Upper lobe of left lung (tissue), 6 donors: ENCODE results near the gene GSG1L2. TPM values are rescaled to one million over a fixed set of nuclear protein-coding genes. Genes with fewer than 3 reads are reported as not detected.
"Not testable (repeated sequence)": the region's sequence is repeated elsewhere in the genome, so short reads cannot be mapped to it uniquely, and the experiment has no call there.

Source experiments
- ATAC-seq, 2 donors: fragments of 200-7000 bp; cut with Tn5 transposase; one replicate each; pipeline ENCODE4 v1.9.1; 2022; ENCODE audit warnings: mild to moderate bottlenecking in 2 of 2, moderate library complexity in 2 of 2; ENCODE audit not compliant: low FRiP score in 2 of 2
- DNase-seq, 2 donors: peaks; one replicate each; pipeline ENCODE4 v3.0.0-alpha.2; 2019 to 2020
- H3K27ac ChIP-seq, 4 donors: fragments of 200-600 bp; sonication (generic); one replicate each; pipeline ENCODE4 v1.5.1; 2016 to 2019
- H3K27me3 ChIP-seq, 4 donors: fragments of 200-600 bp; sonication (generic); one replicate each; pipeline ENCODE4 v1.5.1; 2017 to 2019
- H3K36me3 ChIP-seq, 4 donors: fragments of 200-600 bp; sonication (generic); one replicate each; pipeline ENCODE4 v1.5.1; 2016 to 2019
- H3K4me1 ChIP-seq, 4 donors: fragments of 200-600 bp; sonication (generic); one replicate each; pipeline ENCODE4 v1.5.1; 2018 to 2019
- H3K4me3 ChIP-seq, 4 donors: fragments of 200-600 bp; sonication (generic); one replicate each; pipeline ENCODE4 v1.5.1; 2017 to 2019; ENCODE audit warnings: mild to moderate bottlenecking in 2 of 4, moderate library complexity in 1 of 4
- H3K9me3 ChIP-seq, 4 donors: fragments of 200-600 bp; sonication (generic); one replicate each; pipeline ENCODE4 v1.5.1; 2018 to 2019
- CTCF ChIP-seq, 6 experiments: fragments of 450-650 bp in 4 of 6; fragments of 200-600 bp in 2 of 6; sonication (generic) in 2 of 6; IDR thresholded peaks; one replicate each; pipeline ENCODE4 v1.5.1; 2016 to 2019; ENCODE audit warnings: antibody characterized with exemption in 6 of 6
- EP300 ChIP-seq, 4 donors: sonication (generic); formaldehyde crosslinking; IDR thresholded peaks; one replicate each; pipeline ENCODE4 v1.5.1; 2017; ENCODE audit warnings: antibody characterized with exemption in 4 of 4, control low read depth in 2 of 4
- POLR2A ChIP-seq, 4 donors: fragments of 450-650 bp; IDR thresholded peaks; one replicate each; pipeline ENCODE4 v1.5.1; 2016 to 2017; ENCODE audit warnings: antibody characterized with exemption in 4 of 4, mild to moderate bottlenecking in 2 of 4
- POLR2AphosphoS5 ChIP-seq, 2 donors: sonication (generic); formaldehyde crosslinking; IDR thresholded peaks; one replicate each; pipeline ENCODE4 v1.5.1; 2017; ENCODE audit warnings: antibody characterized with exemption in 2 of 2
- WGBS, 2 donors: methylation state at CpG; one replicate each; pipeline ENCODE4 v1.1.5; 2017 to 2018; 5-methylcytosine and 5-hydroxymethylcytosine counted together
- total RNA-seq, 6 donors: library from RNA; depleted of rRNA in 4 of 6; stranded (reverse); fragments of >200 nt in 4 of 6; gene quantifications; one replicate each; pipeline versions ENCODE4 v1.1.0 to v1.2.1, GENCODE V29; 2016 to 2021
- donor health status: DM: no; HTN: no; CAD: no; lungs with moderate emphysema.
- donor health status: DM: no; HTN: yes; CAD: no; lungs with severe emphysema.

Gene GSG1L2
- total RNA-seq, 6 donors from 2014 or later = not detected

- H3K27me3 ChIP-seq = no peaks in the 10 kb centered on the region
- no peak overlapping the region for H3K4me3 ChIP-seq
- no peak overlapping the region for H3K27ac ChIP-seq
- no peaks in the 10 kb centered on the region for H3K36me3 ChIP-seq
- H3K4me1 ChIP-seq = no peaks in the 10 kb centered on the region
- DNase-seq (no peak), ATAC-seq (no peak)
- no peaks in the 10 kb centered on the region for H3K9me3 ChIP-seq
- no peak for TF ChIP-seq CTCF (IDR thresholded peaks at IDR 0.05)
- no peak for TF ChIP-seq POLR2A (IDR thresholded peaks at IDR 0.05)
- TF ChIP-seq EP300 (IDR thresholded peaks at IDR 0.05) = no peak
- TF ChIP-seq POLR2AphosphoS5 (IDR thresholded peaks at IDR 0.05) = no peak
- WGBS, 2 donors = 85 to 88% methylated on average over 4 of the region's 4 CpGs
These were observed 31.6 kb downstream of the GSG1L2 start for GRCh38 chr17:9790316-9790715.

DNA sequence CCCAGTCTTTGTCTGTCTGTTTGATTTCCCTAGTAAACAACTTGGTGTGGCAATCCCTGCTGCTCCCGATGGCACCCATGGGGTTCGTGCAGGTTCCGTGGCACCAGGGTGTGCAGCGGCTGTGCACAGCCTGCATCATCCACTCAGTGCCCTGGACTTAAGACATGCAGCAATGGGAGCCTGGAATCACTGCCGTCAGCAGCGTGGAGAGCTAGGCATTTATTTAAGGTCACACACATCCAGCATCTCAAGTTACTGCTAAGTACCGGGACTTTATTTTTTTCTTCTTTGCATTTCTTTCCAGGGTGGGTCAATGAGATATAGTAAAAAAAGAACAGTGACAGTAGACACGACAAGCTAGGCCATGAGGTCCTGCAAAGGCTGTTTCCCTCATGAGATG, 33.3 kb downstream of the GSG1L2 start:
- H3K4me1 ChIP-seq = no peaks in the 10 kb centered on the region
- no peak overlapping the region for H3K4me3 ChIP-seq
- no peaks in the 10 kb centered on the region for H3K27me3 ChIP-seq
- DNase-seq (no peak), ATAC-seq (no peak)
- no peaks in the 10 kb centered on the region for H3K9me3 ChIP-seq
- no peak overlapping the region for H3K27ac ChIP-seq
- no peak for TF ChIP-seq POLR2A (IDR thresholded peaks at IDR 0.05)
- TF ChIP-seq CTCF (IDR thresholded peaks at IDR 0.05) = no peak
- no peak for TF ChIP-seq POLR2AphosphoS5 (IDR thresholded peaks at IDR 0.05)
- no peak for TF ChIP-seq EP300 (IDR thresholded peaks at IDR 0.05)
- WGBS, 2 donors = 69 to 77% methylated on average over 8 of the region's 8 CpGs
- no peaks in the 10 kb centered on the region for H3K36me3 ChIP-seq

- Histone ChIP-seq H3K27me3 (no peaks in the 10 kb centered on the region), H3K27ac (no peak overlapping the region), H3K4me1 (no peaks in the 10 kb centered on the region), H3K4me3 (no peak overlapping the region), H3K36me3 (no peaks in the 10 kb centered on the region), H3K9me3 (no peaks in the 10 kb centered on the region)
- TF ChIP-seq POLR2A (IDR thresholded peaks at IDR 0.05) (no peak), POLR2AphosphoS5 (IDR thresholded peaks at IDR 0.05) (no peak), EP300 (IDR thresholded peaks at IDR 0.05) (no peak), CTCF (IDR thresholded peaks at IDR 0.05) (no peak)
- WGBS, 2 donors = 96 to 98% methylated on average over 2 of the region's 2 CpGs
- no peak for ATAC-seq
- DNase-seq = no peak
These were observed 37.3 kb downstream of the GSG1L2 start for GRCh38 chr17:9784544-9784943.

- H3K27ac ChIP-seq, H3K9me3 ChIP-seq, DNase-seq, H3K4me1 ChIP-seq, H3K36me3 ChIP-seq, H3K27me3 ChIP-seq, H3K4me3 ChIP-seq, ATAC-seq: not testable (repeated sequence)
- 72 to 86% methylated on average over 5 of the region's 5 CpGs for WGBS, 2 donors
These were observed 38.4 kb downstream of the GSG1L2 start for GRCh38 chr17:9783465-9783864.

- Histone ChIP-seq H3K9me3 (no peaks in the 10 kb centered on the region), H3K4me1 (no peaks in the 10 kb centered on the region), H3K36me3 (no peaks in the 10 kb centered on the region), H3K27me3 (no peaks in the 10 kb centered on the region), H3K4me3 (no peak overlapping the region), H3K27ac (no peak overlapping the region)
- TF ChIP-seq POLR2AphosphoS5 (IDR thresholded peaks at IDR 0.05) (no peak), EP300 (IDR thresholded peaks at IDR 0.05) (no peak), CTCF (IDR thresholded peaks at IDR 0.05) (no peak), POLR2A (IDR thresholded peaks at IDR 0.05) (no peak)
- DNase-seq (no peak), ATAC-seq (no peak)
- 72 to 82% methylated on average over 4 of the region's 4 CpGs for WGBS, 2 donors
These were observed 38.8 kb downstream of the GSG1L2 start for GRCh38 chr17:9783050-9783449.
